ENCODE measurements around the gene FARP1. TPM values are rescaled to one million over a fixed set of nuclear protein-coding genes. Genes with fewer than 3 reads are reported as not detected.

The FARP1 gene
- total and polyA plus RNA-seq, 2 of the 13 experiments (the other 11 are each of a cell fraction or from before 2014, with no cell fraction given): 70.6 to 126 TPM

- TF ChIP-seq U2AF1 (optimal IDR thresholded peaks at IDR 0.05; ENCODE audit: low read depth, low read length): no peak
- no peak for TF ChIP-seq ZBTB42 (CRISPR knock-in tag; IDR thresholded peaks at IDR 0.05)
- TF ChIP-seq MIER3 (CRISPR knock-in tag; IDR thresholded peaks at IDR 0.05; ENCODE audit: borderline replicate concordance): peak; percentile 84; the same call in 1 of the 2 replicates
- no peak for TF ChIP-seq ARID2 (CRISPR knock-in tag; IDR thresholded peaks at IDR 0.05; ENCODE audit: borderline replicate concordance)
- TF ChIP-seq CCAR2 (optimal IDR thresholded peaks at IDR 0.05; ENCODE audit: low read depth, low read length): no peak
- no peak for TF ChIP-seq NFKBIZ (CRISPR knock-in tag; IDR thresholded peaks at IDR 0.05)
- TF ChIP-seq ZNF747 (CRISPR knock-in tag; IDR thresholded peaks at IDR 0.05; ENCODE audit: borderline replicate concordance): no peak
- TF ChIP-seq ERF (CRISPR knock-in tag; IDR thresholded peaks at IDR 0.05): 0 out of 2 replicates have a peak, but pooled peaks have one; percentile 45
- no peak for TF ChIP-seq RELA (CRISPR knock-in tag; IDR thresholded peaks at IDR 0.05)
- no peak for TF ChIP-seq ZNF580 (CRISPR knock-in tag; IDR thresholded peaks at IDR 0.05; ENCODE audit: borderline replicate concordance, low read depth)
- TF ChIP-seq TEAD3 (CRISPR knock-in tag; optimal IDR thresholded peaks at IDR 0.05; ENCODE audit: borderline replicate concordance): peak; percentile 15
- no peak for TF ChIP-seq SMAD9 (CRISPR knock-in tag; IDR thresholded peaks at IDR 0.05)
- no peak for TF ChIP-seq ZNF713 (CRISPR knock-in tag; IDR thresholded peaks at IDR 0.05)
- TF ChIP-seq NBN (conservative IDR thresholded peaks at IDR 0.05): no peak
- TF ChIP-seq PAF1 (CRISPR knock-in tag; IDR thresholded peaks at IDR 0.05): no peak
- TF ChIP-seq FOXK1 (CRISPR knock-in tag; IDR thresholded peaks at IDR 0.05; ENCODE audit: borderline replicate concordance, low read depth): peak; percentile 62; the same call in 1 of the 2 replicates
- TF ChIP-seq HMGA1 (CRISPR knock-in tag; conservative IDR thresholded peaks at IDR 0.05): no peak
- TF ChIP-seq ZNF597 (CRISPR knock-in tag; IDR thresholded peaks at IDR 0.05): no peak
- TF ChIP-seq ZSCAN20 (CRISPR knock-in tag; IDR thresholded peaks at IDR 0.05; ENCODE audit: borderline replicate concordance): no peak
- peak; percentile 66 for TF ChIP-seq CTCF (CRISPR knock-in tag; IDR thresholded peaks at IDR 0.05)
- TF ChIP-seq PAX8 (CRISPR knock-in tag; IDR thresholded peaks at IDR 0.05; ENCODE audit: borderline replicate concordance): no peak
- no peak for TF ChIP-seq ZNF615 (CRISPR knock-in tag; IDR thresholded peaks at IDR 0.05; ENCODE audit: borderline replicate concordance)
- no peak for TF ChIP-seq ZFP90 (CRISPR knock-in tag; IDR thresholded peaks at IDR 0.05; ENCODE audit: borderline replicate concordance)
- no peak for TF ChIP-seq ETS1 (CRISPR knock-in tag; IDR thresholded peaks at IDR 0.05)
- TF ChIP-seq HES4 (CRISPR knock-in tag; IDR thresholded peaks at IDR 0.05; ENCODE audit: borderline replicate concordance): no peak
- TF ChIP-seq TFAP4 (IDR thresholded peaks at IDR 0.05; ENCODE audit: borderline replicate concordance, low read depth): peak; percentile 55; the same call in 1 of the 2 replicates
- TF ChIP-seq CBX5 (CRISPR knock-in tag; IDR thresholded peaks at IDR 0.05; ENCODE audit: borderline replicate concordance): no peak
Observed at GRCh38 chr13:98300956-98301641, 158.2 kb downstream of the FARP1 start (continued).

Measured in HepG2 (cell line).